NCI-H345 treated with DMSO at 0.1 percent for 48 hours (cell line): ENCODE data around the gene JSRP1.
A peak's percentile ranks its signal among the peaks of the same experiment; 100 is the strongest.

Source experiments
- DNase-seq: peaks from one replicate; lab custom pipeline; 2025; ENCODE audit not compliant: unreplicated experiment; lab: John Stamatoyannopoulos, UW

Gene JSRP1

GRCh38 chr19:2255982-2256685, at the start of gene JSRP1:
JSRP1 (minus strand) TSS chr19:2256417; CDS start chr19:2255314, 1,103 bp downstream.
- DNase-seq = no peak

GRCh38 chr19:2305452-2306280, 49.4 kb upstream of the JSRP1 start:
- no peak for DNase-seq

- no peak for DNase-seq
Observed at GRCh38 chr19:2303211-2303798, 47.1 kb upstream of the JSRP1 start.

- DNase-seq = no peak
Observed at GRCh38 chr19:2302319-2303210, 46.3 kb upstream of the JSRP1 start.

- DNase-seq = no peak
Observed at GRCh38 chr19:2300533-2300932, 44.3 kb upstream of the JSRP1 start.

- DNase-seq = no peak
Observed at GRCh38 chr19:2296141-2296540, 39.9 kb upstream of the JSRP1 start.

- DNase-seq = no peak
Observed at GRCh38 chr19:2294687-2295335, 38.6 kb upstream of the JSRP1 start.

GRCh38 chr19:2291185-2291751, 35.1 kb upstream of the JSRP1 start:
- DNase-seq = peak; percentile 35

- DNase-seq = peak; percentile 43
Observed at GRCh38 chr19:2290441-2291184, 34.4 kb upstream of the JSRP1 start.

GRCh38 chr19:2289714-2290435, 33.7 kb upstream of the JSRP1 start:
- DNase-seq = no peak

- DNase-seq = no peak
Observed at GRCh38 chr19:2288818-2289713, 32.8 kb upstream of the JSRP1 start.

- DNase-seq = peak; percentile 96
Observed at GRCh38 chr19:2288338-2288817, 32.2 kb upstream of the JSRP1 start.

GRCh38 chr19:2287585-2288337, 31.5 kb upstream of the JSRP1 start:
- DNase-seq = no peak

GRCh38 chr19:2286402-2287140, 30.4 kb upstream of the JSRP1 start:
- no peak for DNase-seq

GRCh38 chr19:2283835-2284507, 27.8 kb upstream of the JSRP1 start:
- no peak for DNase-seq

- no peak for DNase-seq
Observed at GRCh38 chr19:2282862-2283237, 26.6 kb upstream of the JSRP1 start.
